Left lung (tissue), 10 donors: ENCODE data around the gene MTHFD2. TPM values are rescaled to one million over a fixed set of nuclear protein-coding genes. Genes with fewer than 3 reads are reported as not detected.
"Not testable (repeated sequence)": the region's sequence is repeated elsewhere in the genome, so short reads cannot be mapped to it uniquely, and the experiment has no call there.

Experiments used
- ATAC-seq: fragments of 200-7000 bp; cut with Tn5 transposase; one replicate; pipeline ENCODE4 v1.9.1; 2020; ENCODE audit warnings: moderate library complexity
- DNase-seq, 4 donors: peaks; one replicate each; pipeline ENCODE4 v3.0.0-alpha.2; 2013 to 2020
- H3K27ac ChIP-seq, 2 donors: fragments of 200-600 bp; sonication (generic) in 1 of 2; one replicate each; pipeline versions ENCODE4 v1.5.0 to v1.8.0; 2020 to 2021
- H3K27me3 ChIP-seq, 2 donors: fragments of 200-600 bp; sonication (generic) in 1 of 2; one replicate each; pipeline versions ENCODE4 v1.5.0 to v1.8.0; 2020 to 2021
- H3K36me3 ChIP-seq, 2 donors: fragments of 200-600 bp; sonication (generic) in 1 of 2; one replicate each; pipeline versions ENCODE4 v1.5.0 to v1.8.0; 2020 to 2021
- H3K4me1 ChIP-seq, 2 donors: fragments of 200-600 bp; one replicate each; pipeline ENCODE4 v1.8.0; 2021
- H3K4me3 ChIP-seq, 2 donors: fragments of 200-600 bp; sonication (generic) in 1 of 2; one replicate each; pipeline versions ENCODE4 v1.5.0 to v1.8.0; 2020 to 2021; ENCODE audit warnings: mild to moderate bottlenecking in 1 of 2
- H3K9me3 ChIP-seq, 2 donors: fragments of 200-600 bp; sonication (generic) in 1 of 2; one replicate each; pipeline versions ENCODE4 v1.5.0 to v1.8.0; 2020 to 2021
- intact Hi-C, 2 donors: fragments of 100-400 bp; cut with DNase I; formaldehyde crosslinking; loops; one replicate each; pipeline versions ENCODE4 v1.11.2 to v1.14.2; 2022
- polyA plus RNA-seq, 6 donors: library from polyadenylated mRNA; unstranded; fragments of 120-200 nt; gene quantifications; one replicate each; pipeline ENCODE4 v1.2.1, GENCODE V29; 2013; ENCODE audit not compliant: insufficient read length in 6 of 6
- total RNA-seq, 2 donors: library from RNA; stranded (reverse); fragmentation: NEBNext Ultra II Directional; extraction: Animal tissue kit (Norgen Biotek cat#: 25700); gene quantifications; one replicate each; pipeline ENCODE4 v1.2.1, GENCODE V29; 2021
- TF ChIP-seq, protein P1 (sequence below), 2 donors: fragments of 200-600 bp; sonication (generic) in 1 of 2; IDR thresholded peaks; one replicate each; pipeline versions ENCODE4 v1.5.0 to v1.8.0; 2021; ENCODE audit warnings: antibody characterized with exemption in 2 of 2
- donor health status: DM: no; HTN: yes; CAD: no.
- donor health status: DM: no; HTN: no; CAD: no.

Gene MTHFD2
- total and polyA plus RNA-seq, 8 donors = 12.8 to 81.2 (median 16.2) TPM

DNA sequence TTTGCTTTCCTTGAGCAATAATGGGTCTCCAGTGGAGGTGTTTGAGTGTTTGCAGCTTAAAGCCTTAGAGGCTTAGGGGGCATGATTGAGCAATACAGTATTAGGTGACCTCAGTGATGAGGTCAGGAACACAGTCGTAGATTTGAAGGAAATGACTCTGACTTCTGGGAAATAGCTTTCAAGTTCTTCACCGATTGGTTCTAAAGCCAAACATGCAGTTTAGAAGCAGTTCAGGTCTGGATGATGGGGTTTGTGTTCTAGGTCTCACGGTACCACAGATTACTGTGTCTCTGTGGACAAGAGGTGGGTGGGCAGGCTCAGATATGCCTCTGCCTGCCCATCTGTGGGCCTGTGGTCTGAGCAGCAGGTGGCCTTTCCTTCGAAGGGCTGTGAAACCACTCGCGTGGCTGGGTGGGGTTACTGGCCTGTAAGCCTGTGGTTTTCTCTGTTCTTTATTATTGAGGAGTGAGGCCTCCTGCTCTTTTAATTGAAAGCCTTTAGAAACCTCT lies 7.8 kb downstream of the MTHFD2 start:
- no peak for DNase-seq
- peak; percentile 76 for ATAC-seq
- intact Hi-C loops = no loop called here
- Histone ChIP-seq H3K9me3 (no peaks in the 10 kb centered on the region), H3K36me3 (peaks cover 0 to 60% of the 10 kb centered on the region in 2 donors), H3K27ac (peak overlapping the region; percentile 40 to 84), H3K27me3 (no peaks in the 10 kb centered on the region), H3K4me1 (peaks cover 16 to 42% of the 10 kb centered on the region in 2 donors), H3K4me3 (no peak overlapping the region)
- TF ChIP-seq, protein P1, sequence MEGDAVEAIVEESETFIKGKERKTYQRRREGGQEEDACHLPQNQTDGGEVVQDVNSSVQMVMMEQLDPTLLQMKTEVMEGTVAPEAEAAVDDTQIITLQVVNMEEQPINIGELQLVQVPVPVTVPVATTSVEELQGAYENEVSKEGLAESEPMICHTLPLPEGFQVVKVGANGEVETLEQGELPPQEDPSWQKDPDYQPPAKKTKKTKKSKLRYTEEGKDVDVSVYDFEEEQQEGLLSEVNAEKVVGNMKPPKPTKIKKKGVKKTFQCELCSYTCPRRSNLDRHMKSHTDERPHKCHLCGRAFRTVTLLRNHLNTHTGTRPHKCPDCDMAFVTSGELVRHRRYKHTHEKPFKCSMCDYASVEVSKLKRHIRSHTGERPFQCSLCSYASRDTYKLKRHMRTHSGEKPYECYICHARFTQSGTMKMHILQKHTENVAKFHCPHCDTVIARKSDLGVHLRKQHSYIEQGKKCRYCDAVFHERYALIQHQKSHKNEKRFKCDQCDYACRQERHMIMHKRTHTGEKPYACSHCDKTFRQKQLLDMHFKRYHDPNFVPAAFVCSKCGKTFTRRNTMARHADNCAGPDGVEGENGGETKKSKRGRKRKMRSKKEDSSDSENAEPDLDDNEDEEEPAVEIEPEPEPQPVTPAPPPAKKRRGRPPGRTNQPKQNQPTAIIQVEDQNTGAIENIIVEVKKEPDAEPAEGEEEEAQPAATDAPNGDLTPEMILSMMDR (IDR thresholded peaks at IDR 0.05) = no peak

DNA sequence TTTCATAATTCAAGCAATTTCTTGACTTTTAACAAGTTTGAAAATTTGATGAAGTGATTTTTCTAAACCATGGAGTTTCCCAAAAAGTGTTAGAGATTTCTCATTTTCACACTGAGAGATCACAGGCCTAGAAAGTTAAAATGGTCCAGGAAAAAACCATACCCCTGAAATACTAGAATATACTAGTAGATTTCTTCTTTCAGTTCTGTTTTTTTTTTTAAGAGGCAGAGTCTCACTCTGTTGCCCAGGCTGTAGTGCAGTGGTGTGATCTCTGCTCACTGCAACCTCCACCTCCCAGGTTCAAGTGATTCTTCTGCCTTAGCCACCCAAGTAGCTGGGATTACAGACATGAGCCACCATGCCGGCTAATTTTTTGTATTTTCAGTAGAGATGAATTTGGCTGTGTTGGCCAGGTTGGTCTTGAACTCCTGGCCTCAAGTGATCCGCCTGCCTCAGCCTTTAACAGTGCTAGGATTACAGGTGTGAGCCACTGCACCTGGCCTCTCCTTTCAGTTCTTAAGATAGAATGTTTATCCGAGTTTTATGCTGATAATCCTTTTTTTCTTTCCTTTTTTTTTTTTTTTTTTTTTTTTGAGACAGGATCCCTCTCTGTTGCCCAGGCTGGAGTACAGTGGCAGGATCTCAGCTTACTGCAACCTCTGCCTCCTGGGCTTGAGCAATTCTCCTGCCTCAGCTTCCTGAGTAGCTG lies 14.4 kb downstream of the MTHFD2 start:
- H3K4me1 ChIP-seq = no peaks in the 10 kb centered on the region
- H3K4me3 ChIP-seq = no peak overlapping the region
- intact Hi-C loops = no loop called here
- ATAC-seq (no peak), DNase-seq (no peak)
- H3K27me3 ChIP-seq = no peaks in the 10 kb centered on the region
- H3K36me3 ChIP-seq = peaks cover 0 to 100% of the 10 kb centered on the region in 2 donors
- no peaks in the 10 kb centered on the region for H3K9me3 ChIP-seq
- no peak overlapping the region for H3K27ac ChIP-seq
- TF ChIP-seq, protein P1 (IDR thresholded peaks at IDR 0.05) = no peak

DNA sequence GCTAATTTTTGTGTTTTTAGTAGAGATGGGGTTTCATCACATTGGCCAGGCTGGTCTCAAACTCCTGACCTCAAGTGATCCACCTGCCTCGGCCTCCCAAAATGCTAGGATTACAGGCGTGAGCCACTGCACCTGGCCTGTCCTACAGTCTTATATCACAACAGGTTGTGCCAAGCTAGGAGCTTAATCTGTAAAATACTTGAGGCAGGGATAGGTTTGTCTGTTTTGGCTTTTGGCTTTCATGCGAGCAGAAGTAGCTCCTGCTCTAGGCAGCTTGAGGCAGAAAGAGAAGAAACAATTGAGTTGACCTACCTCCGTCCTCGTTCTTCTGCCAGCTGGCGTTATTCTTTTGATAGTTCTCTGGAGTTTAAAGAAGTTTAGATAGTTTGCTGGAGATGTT lies 17.4 kb downstream of the MTHFD2 start:
- H3K27me3 ChIP-seq, H3K4me1 ChIP-seq, H3K9me3 ChIP-seq, DNase-seq, H3K4me3 ChIP-seq, H3K27ac ChIP-seq, ATAC-seq, intact Hi-C loops: not testable (repeated sequence)
- H3K36me3 ChIP-seq = peaks cover 0 to 81% of the 10 kb centered on the region in 2 donors

DNA sequence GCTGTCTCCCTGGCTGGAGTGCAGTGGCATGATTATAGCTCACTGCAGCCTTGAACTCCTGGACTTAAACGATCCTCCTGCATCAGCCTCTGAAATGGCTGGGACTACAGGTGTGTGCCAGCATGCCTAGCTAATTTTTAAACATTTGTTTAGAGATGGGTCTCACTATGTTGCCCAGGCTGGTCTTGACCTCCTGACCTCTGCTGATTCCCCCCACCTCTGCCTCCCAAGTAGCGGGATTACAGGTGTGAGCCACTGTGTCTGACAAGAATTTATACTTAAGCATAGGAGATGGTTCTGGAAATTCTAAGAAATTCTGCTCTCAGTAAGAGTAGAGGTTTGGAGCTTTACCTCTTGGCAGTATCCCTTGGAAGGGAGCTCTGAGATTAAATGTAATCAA lies 18.2 kb downstream of the MTHFD2 start:
- Histone ChIP-seq H3K36me3 (peaks cover 0 to 80% of the 10 kb centered on the region in 2 donors), H3K9me3 (no peaks in the 10 kb centered on the region), H3K4me1 (no peaks in the 10 kb centered on the region), H3K4me3 (no peak overlapping the region), H3K27ac (no peak overlapping the region), H3K27me3 (no peaks in the 10 kb centered on the region)
- TF ChIP-seq, protein P1 (IDR thresholded peaks at IDR 0.05) = no peak
- ATAC-seq (no peak), DNase-seq (no peak)
- intact Hi-C loops = no loop called here

DNA sequence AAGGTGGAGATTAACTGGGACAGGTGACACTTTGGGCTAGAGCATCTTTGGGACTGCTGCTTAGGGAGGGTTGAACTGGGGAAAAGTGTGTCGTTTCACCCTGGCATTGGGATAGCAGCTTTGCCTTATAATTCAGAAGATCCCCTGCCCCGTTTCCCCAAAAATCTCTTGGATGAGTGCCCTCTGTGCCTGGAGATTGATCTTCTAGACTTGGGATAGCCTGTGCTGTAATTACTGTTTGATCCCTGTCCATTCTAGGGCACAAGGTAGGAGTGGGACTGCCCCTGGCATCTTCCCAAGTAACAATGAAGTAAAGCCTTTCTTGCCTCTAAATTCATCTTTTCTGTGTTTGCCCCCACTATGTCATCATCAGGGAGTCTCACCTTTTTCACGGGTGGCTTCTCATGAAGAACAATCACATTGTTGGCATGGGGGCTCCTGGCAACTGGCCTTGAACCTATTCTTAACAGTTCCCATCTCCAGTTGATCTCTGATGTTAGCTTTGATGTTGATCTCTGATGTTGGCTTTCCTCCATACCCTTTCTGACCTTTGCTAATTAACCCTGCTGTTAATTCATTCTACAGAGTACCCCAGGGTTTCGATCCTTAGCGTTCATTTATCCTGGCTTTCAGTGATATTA lies 21.6 kb downstream of the MTHFD2 start:
- no peak for DNase-seq
- Histone ChIP-seq H3K4me3 (no peak overlapping the region), H3K4me1 (peaks cover 0 to 7% of the 10 kb centered on the region in 2 donors), H3K36me3 (peaks cover 0 to 47% of the 10 kb centered on the region in 2 donors), H3K9me3 (no peaks in the 10 kb centered on the region), H3K27ac (no peak overlapping the region), H3K27me3 (no peaks in the 10 kb centered on the region)
- no peak for ATAC-seq
- TF ChIP-seq, protein P1 (IDR thresholded peaks at IDR 0.05) = no peak
- intact Hi-C loops = no loop called here
